Subcutaneous abdominal adipose tissue (tissue), 5 donors: ENCODE data around the gene IGSF8.

Experiments used
- H3K27ac ChIP-seq: one replicate; pipeline ENCODE4 v1.7.0; 2013; ENCODE audit warnings: low read depth, mild to moderate bottlenecking, inconsistent platforms, low read length, moderate library complexity
- H3K27me3 ChIP-seq, 5 donors: one replicate each; pipeline ENCODE4 v1.7.0; 2013; ENCODE audit warnings: low read length in 5 of 5, inconsistent platforms in 1 of 5; ENCODE audit not compliant: control insufficient read depth in 5 of 5, insufficient read depth in 4 of 5
- H3K36me3 ChIP-seq, 5 donors: one replicate each; pipeline ENCODE4 v1.7.0; 2013; ENCODE audit warnings: low read length in 5 of 5; ENCODE audit not compliant: control insufficient read depth in 5 of 5, insufficient read depth in 5 of 5
- H3K4me1 ChIP-seq, 5 donors: one replicate each; pipeline ENCODE4 v1.7.0; 2013; ENCODE audit warnings: low read length in 5 of 5, mild to moderate bottlenecking in 3 of 5, moderate library complexity in 1 of 5; ENCODE audit not compliant: control insufficient read depth in 5 of 5, insufficient read depth in 5 of 5
- H3K4me3 ChIP-seq, 5 donors: one replicate each; pipeline ENCODE4 v1.7.0; 2013; ENCODE audit warnings: low read length in 5 of 5, low read depth in 1 of 5
- H3K9ac ChIP-seq, 5 donors: one replicate each; pipeline ENCODE4 v1.7.0; 2013; ENCODE audit warnings: low read length in 5 of 5, mild to moderate bottlenecking in 4 of 5, moderate library complexity in 3 of 5
- H3K9me3 ChIP-seq, 5 donors: one replicate each; pipeline ENCODE4 v1.7.0; 2013; ENCODE audit warnings: low read length in 5 of 5; ENCODE audit not compliant: control insufficient read depth in 5 of 5
- donor health status: healthy.
- donor health status: healthy.
- donor health status: healthy.
- donor health status: healthy.
- donor health status: healthy.

The IGSF8 gene

GRCh38 chr1:160082926-160083325 lies 15.5 kb downstream of the IGSF8 start:
- Histone ChIP-seq H3K4me1 (peaks cover 0 to 12% (median 5%) of the 10 kb centered on the region in 5 donors), H3K4me3 (no peak overlapping the region), H3K9me3 (no peaks in the 10 kb centered on the region), H3K36me3 (peaks cover 0 to 11% (median 4%) of the 10 kb centered on the region in 5 donors), H3K9ac (no peak overlapping the region), H3K27me3 (peaks cover 33 to 49% (median 46%) of the 10 kb centered on the region in 5 donors), H3K27ac (no peak overlapping the region)

- H3K4me3 ChIP-seq, result no peak overlapping the region
- no peaks in the 10 kb centered on the region for H3K9me3 ChIP-seq
- no peak overlapping the region for H3K9ac ChIP-seq
- H3K4me1 ChIP-seq, result peaks cover 0 to 12% (median 5%) of the 10 kb centered on the region in 5 donors
- peaks cover 0 to 8% (median 4%) of the 10 kb centered on the region in 5 donors for H3K36me3 ChIP-seq
- H3K27me3 ChIP-seq, result peaks cover 33 to 49% (median 46%) of the 10 kb centered on the region in 5 donors
- no peak overlapping the region for H3K27ac ChIP-seq
These were observed 15.9 kb downstream of the IGSF8 start for GRCh38 chr1:160082487-160082886.

- H3K27ac ChIP-seq, result no peak within 1 kb of the TSS
- H3K9ac ChIP-seq, result no peak within 1 kb of the TSS
- H3K4me3 ChIP-seq, result no peak within 1 kb of the TSS
- peaks cover 0 to 14% (median 5%) of the 10 kb centered on the region in 5 donors for H3K4me1 ChIP-seq
- no peaks in the 10 kb centered on the region for H3K9me3 ChIP-seq
- H3K27me3 ChIP-seq, result peaks cover 33 to 51% (median 46%) of the 10 kb centered on the region in 5 donors
- no peaks in the 10 kb centered on the region for H3K36me3 ChIP-seq
These were observed 17.0 kb downstream of the IGSF8 start, which contains the start of gene KCNJ9 for GRCh38 chr1:160081261-160081936. Gene KCNJ9, plus strand, starts transcription at chr1:160081538. Its CDS starts 2,493 bp downstream, at chr1:160084031.

GRCh38 chr1:160080381-160081100 lies 17.9 kb downstream of the IGSF8 start:
- Histone ChIP-seq H3K4me1 (peaks cover 0 to 11% (median 5%) of the 10 kb centered on the region in 5 donors), H3K9me3 (no peaks in the 10 kb centered on the region), H3K27me3 (peaks cover 33 to 51% (median 46%) of the 10 kb centered on the region in 5 donors), H3K36me3 (no peaks in the 10 kb centered on the region), H3K27ac (no peak overlapping the region), H3K9ac (no peak overlapping the region), H3K4me3 (no peak overlapping the region)

GRCh38 chr1:160079448-160079847 lies 19.0 kb downstream of the IGSF8 start:
- Histone ChIP-seq H3K27ac (no peak overlapping the region), H3K36me3 (no peaks in the 10 kb centered on the region), H3K4me3 (no peak overlapping the region), H3K27me3 (peaks cover 33 to 51% (median 46%) of the 10 kb centered on the region in 5 donors), H3K9me3 (no peaks in the 10 kb centered on the region), H3K9ac (no peak overlapping the region), H3K4me1 (peaks cover 0 to 11% (median 5%) of the 10 kb centered on the region in 5 donors)

GRCh38 chr1:160078512-160079195 lies 19.8 kb downstream of the IGSF8 start:
- Histone ChIP-seq H3K9me3 (no peaks in the 10 kb centered on the region), H3K9ac (no peak overlapping the region), H3K27me3 (peaks cover 29 to 47% (median 39%) of the 10 kb centered on the region in 5 donors), H3K4me3 (no peak overlapping the region), H3K4me1 (peaks cover 0 to 4% (median 0%) of the 10 kb centered on the region in 5 donors), H3K36me3 (no peaks in the 10 kb centered on the region), H3K27ac (no peak overlapping the region)

- no peak overlapping the region for H3K9ac ChIP-seq
- H3K9me3 ChIP-seq, result no peaks in the 10 kb centered on the region
- H3K4me3 ChIP-seq, result no peak overlapping the region
- H3K27me3 ChIP-seq, result peaks cover 21 to 37% (median 28%) of the 10 kb centered on the region in 5 donors
- H3K36me3 ChIP-seq, result no peaks in the 10 kb centered on the region
- peaks cover 0 to 2% (median 0%) of the 10 kb centered on the region in 5 donors for H3K4me1 ChIP-seq
- H3K27ac ChIP-seq, result no peak overlapping the region
These were observed 20.9 kb downstream of the IGSF8 start for GRCh38 chr1:160077486-160077885.

- Histone ChIP-seq H3K27me3 (peaks cover 9 to 28% (median 17%) of the 10 kb centered on the region in 5 donors), H3K4me1 (peaks cover 0 to 2% (median 0%) of the 10 kb centered on the region in 5 donors), H3K36me3 (no peaks in the 10 kb centered on the region), H3K9me3 (no peaks in the 10 kb centered on the region), H3K4me3 (no peak overlapping the region), H3K9ac (no peak overlapping the region), H3K27ac (no peak overlapping the region)
These were observed 22.1 kb downstream of the IGSF8 start for GRCh38 chr1:160076295-160076694.

- Histone ChIP-seq H3K4me1 (peaks cover under 1 to 4% (median 1%) of the 10 kb centered on the region in 5 donors), H3K9ac (no peak overlapping the region), H3K27ac (no peak overlapping the region), H3K4me3 (no peak overlapping the region), H3K36me3 (no peaks in the 10 kb centered on the region), H3K9me3 (no peaks in the 10 kb centered on the region), H3K27me3 (peaks cover 5 to 23% (median 13%) of the 10 kb centered on the region in 5 donors)
These were observed 22.6 kb downstream of the IGSF8 start for GRCh38 chr1:160075836-160076235.
